OCI-LY1 (cell line): ENCODE measurements around the gene CDK5R2.

Experiments used
- EZH2 ChIP-seq: fragments of 200-600 bp; sonication (generic), shearing (Covaris generic); IDR thresholded peaks from 2 replicates; pipeline ENCODE4 v1.8.0; 2017; ENCODE audit warnings: borderline replicate concordance, mixed run types, mild to moderate bottlenecking, antibody characterized with exemption, low read length, moderate library complexity, mixed read lengths
- TF ChIP-seq, protein P1 (sequence below): fragments of 200-600 bp; sonication (generic), shearing (Covaris generic); IDR thresholded peaks from 2 replicates; pipeline ENCODE4 v1.5.1; 2017; ENCODE audit warnings: mild to moderate bottlenecking, antibody characterized with exemption, low read length, moderate library complexity, mixed read lengths

GRCh38 chr2:218927422-218927821 is 32.0 kb upstream of the CDK5R2 start:
- TF ChIP-seq, protein P1, sequence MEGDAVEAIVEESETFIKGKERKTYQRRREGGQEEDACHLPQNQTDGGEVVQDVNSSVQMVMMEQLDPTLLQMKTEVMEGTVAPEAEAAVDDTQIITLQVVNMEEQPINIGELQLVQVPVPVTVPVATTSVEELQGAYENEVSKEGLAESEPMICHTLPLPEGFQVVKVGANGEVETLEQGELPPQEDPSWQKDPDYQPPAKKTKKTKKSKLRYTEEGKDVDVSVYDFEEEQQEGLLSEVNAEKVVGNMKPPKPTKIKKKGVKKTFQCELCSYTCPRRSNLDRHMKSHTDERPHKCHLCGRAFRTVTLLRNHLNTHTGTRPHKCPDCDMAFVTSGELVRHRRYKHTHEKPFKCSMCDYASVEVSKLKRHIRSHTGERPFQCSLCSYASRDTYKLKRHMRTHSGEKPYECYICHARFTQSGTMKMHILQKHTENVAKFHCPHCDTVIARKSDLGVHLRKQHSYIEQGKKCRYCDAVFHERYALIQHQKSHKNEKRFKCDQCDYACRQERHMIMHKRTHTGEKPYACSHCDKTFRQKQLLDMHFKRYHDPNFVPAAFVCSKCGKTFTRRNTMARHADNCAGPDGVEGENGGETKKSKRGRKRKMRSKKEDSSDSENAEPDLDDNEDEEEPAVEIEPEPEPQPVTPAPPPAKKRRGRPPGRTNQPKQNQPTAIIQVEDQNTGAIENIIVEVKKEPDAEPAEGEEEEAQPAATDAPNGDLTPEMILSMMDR = no peak
- TF ChIP-seq EZH2 = no peak
